ENCODE results near the gene GRM7.

DNA sequence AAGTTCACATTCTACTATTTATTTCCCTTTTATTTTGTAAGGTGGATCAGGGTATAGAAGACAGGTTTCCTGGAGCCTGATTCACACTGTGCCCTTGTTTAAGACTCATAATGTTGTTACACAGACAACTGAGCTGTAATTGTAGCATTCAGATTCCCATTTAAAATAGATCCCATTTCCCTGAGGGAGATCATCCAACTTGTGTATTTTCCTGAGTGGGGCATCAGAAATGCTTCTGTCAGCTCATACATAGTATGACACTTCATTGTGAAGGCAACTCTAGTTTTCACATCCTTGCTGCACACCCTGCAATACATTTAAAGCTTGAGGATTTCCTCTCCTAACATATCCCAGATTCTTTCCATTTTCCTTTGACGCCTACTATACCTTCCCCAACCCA, 659.7 kb downstream of the GRM7 start:
- TF ChIP-seq POLR2AphosphoS5 (IDR thresholded peaks at IDR 0.05; ENCODE audit: low read depth, low read length) = no peak
- no peak for TF ChIP-seq JUND (IDR thresholded peaks at IDR 0.05)
- TF ChIP-seq, protein P1, sequence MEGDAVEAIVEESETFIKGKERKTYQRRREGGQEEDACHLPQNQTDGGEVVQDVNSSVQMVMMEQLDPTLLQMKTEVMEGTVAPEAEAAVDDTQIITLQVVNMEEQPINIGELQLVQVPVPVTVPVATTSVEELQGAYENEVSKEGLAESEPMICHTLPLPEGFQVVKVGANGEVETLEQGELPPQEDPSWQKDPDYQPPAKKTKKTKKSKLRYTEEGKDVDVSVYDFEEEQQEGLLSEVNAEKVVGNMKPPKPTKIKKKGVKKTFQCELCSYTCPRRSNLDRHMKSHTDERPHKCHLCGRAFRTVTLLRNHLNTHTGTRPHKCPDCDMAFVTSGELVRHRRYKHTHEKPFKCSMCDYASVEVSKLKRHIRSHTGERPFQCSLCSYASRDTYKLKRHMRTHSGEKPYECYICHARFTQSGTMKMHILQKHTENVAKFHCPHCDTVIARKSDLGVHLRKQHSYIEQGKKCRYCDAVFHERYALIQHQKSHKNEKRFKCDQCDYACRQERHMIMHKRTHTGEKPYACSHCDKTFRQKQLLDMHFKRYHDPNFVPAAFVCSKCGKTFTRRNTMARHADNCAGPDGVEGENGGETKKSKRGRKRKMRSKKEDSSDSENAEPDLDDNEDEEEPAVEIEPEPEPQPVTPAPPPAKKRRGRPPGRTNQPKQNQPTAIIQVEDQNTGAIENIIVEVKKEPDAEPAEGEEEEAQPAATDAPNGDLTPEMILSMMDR (IDR thresholded peaks at IDR 0.05 in 2 of 3, conservative IDR thresholded peaks at IDR 0.05 in 1 of 3; ENCODE audit: borderline replicate concordance in 1 of 3, insufficient read depth in 1 of 3, low read depth in 2 of 3, low read length in 2 of 3) = no peak
